Neural progenitor cell (in vitro differentiated cells): ENCODE results near the gene HTD2.
A peak's percentile ranks its signal among the peaks of the same experiment; 100 is the strongest.

Experiments
- CTCF ChIP-seq: fragments of 200-600 bp; sonication (generic); IDR thresholded peaks from 2 replicates; pipeline ENCODE4 v1.5.1; 2017; ENCODE audit warnings: antibody characterized with exemption, mild to moderate bottlenecking
- EZH2 ChIP-seq: fragments of 200-600 bp; sonication (generic); IDR thresholded peaks from 2 replicates; pipeline ENCODE4 v1.6.1; 2017; ENCODE audit warnings: antibody characterized with exemption, mild to moderate bottlenecking, moderate library complexity
- EZH2phosphoT487 ChIP-seq: fragments of 200-600 bp; sonication (generic); IDR thresholded peaks from 2 replicates; pipeline ENCODE4 v1.6.1; 2017; ENCODE audit warnings: antibody characterized with exemption

- peak; percentile 76 for TF ChIP-seq CTCF
- TF ChIP-seq EZH2 = no peak
- TF ChIP-seq EZH2phosphoT487 = no peak
These were observed 1.4 kb downstream of the HTD2 start for GRCh38 chr3:58307639-58308215.
